ENCODE results near the gene DCBLD1. TPM values are rescaled to one million over a fixed set of nuclear protein-coding genes. Genes with fewer than 3 reads are reported as not detected.

The DCBLD1 gene
- polyA plus RNA-seq, 1 donor = 13.9 TPM

- DNase-seq = no peak
Observed at GRCh38 chr6:117530467-117531242, 48.2 kb downstream of the DCBLD1 start.

- no peak for DNase-seq
Observed at GRCh38 chr6:117531346-117531745, 48.9 kb downstream of the DCBLD1 start.

GRCh38 chr6:117531809-117532725 is 49.6 kb downstream of the DCBLD1 start:
- DNase-seq = no peak

- DNase-seq = no peak
Observed at GRCh38 chr6:117533775-117534174, 51.3 kb downstream of the DCBLD1 start.

GRCh38 chr6:117534974-117535373 is 52.5 kb downstream of the DCBLD1 start:
- DNase-seq = no peak

- no peak for DNase-seq
Observed at GRCh38 chr6:117536317-117536716, 53.8 kb downstream of the DCBLD1 start.

GRCh38 chr6:117538615-117539014 is 56.1 kb downstream of the DCBLD1 start:
- no peak for DNase-seq

GRCh38 chr6:117540670-117541069 is 58.2 kb downstream of the DCBLD1 start:
- DNase-seq = no peak

GRCh38 chr6:117542493-117542892 is 60.0 kb downstream of the DCBLD1 start:
- no peak for DNase-seq

GRCh38 chr6:117544716-117545115 is 62.2 kb downstream of the DCBLD1 start:
- no peak for DNase-seq

- DNase-seq = no peak
Observed at GRCh38 chr6:117545161-117545595, 62.7 kb downstream of the DCBLD1 start.

GRCh38 chr6:117546674-117547073 is 64.2 kb downstream of the DCBLD1 start:
- DNase-seq = no peak

GRCh38 chr6:117547688-117548621 is 65.5 kb downstream of the DCBLD1 start:
- peak; percentile 75 for DNase-seq

GRCh38 chr6:117548797-117549301 is 66.4 kb downstream of the DCBLD1 start:
- DNase-seq = no peak

- DNase-seq = no peak
Observed at GRCh38 chr6:117549611-117550010, 67.1 kb downstream of the DCBLD1 start.

- DNase-seq = no peak
Observed at GRCh38 chr6:117550078-117550600, 67.7 kb downstream of the DCBLD1 start.

- no peak for DNase-seq
Observed at GRCh38 chr6:117550618-117551242, 68.3 kb downstream of the DCBLD1 start.

- no peak for DNase-seq
Observed at GRCh38 chr6:117552618-117553017, 70.1 kb downstream of the DCBLD1 start.

GRCh38 chr6:117553142-117553541 is 70.7 kb downstream of the DCBLD1 start:
- DNase-seq = no peak

- no peak for DNase-seq
Observed at GRCh38 chr6:117555262-117555849, 72.9 kb downstream of the DCBLD1 start.
